Activated CD4-positive, CD25-positive, alpha-beta regulatory T cell (primary cell): ENCODE results near the gene FGF11.
"Not testable (repeated sequence)": the region's sequence is repeated elsewhere in the genome, so short reads cannot be mapped to it uniquely, and the experiment has no call there.

Source experiments
- DNase-seq, 4 experiments: peaks; one replicate each; lab custom pipeline; 2025; lab: John Stamatoyannopoulos, UW

FGF11 gene

GRCh38 chr17:7462474-7463371 is 23.4 kb downstream of the FGF11 start:
- no peak for DNase-seq

GRCh38 chr17:7463372-7463846 is 24.1 kb downstream of the FGF11 start:
- DNase-seq = no peak

GRCh38 chr17:7464081-7464480 is 24.8 kb downstream of the FGF11 start:
- DNase-seq = no peak

GRCh38 chr17:7465597-7466275 is 26.4 kb downstream of the FGF11 start:
- DNase-seq = no peak

- DNase-seq = no peak
These were observed 27.0 kb downstream of the FGF11 start for GRCh38 chr17:7466318-7466638.

- DNase-seq = no peak
These were observed 27.5 kb downstream of the FGF11 start for GRCh38 chr17:7466639-7467341.

- DNase-seq = no peak
These were observed 28.2 kb downstream of the FGF11 start for GRCh38 chr17:7467498-7467897.

- DNase-seq = no peak
These were observed 29.0 kb downstream of the FGF11 start for GRCh38 chr17:7468290-7468689.

- DNase-seq = no peak
These were observed 29.6 kb downstream of the FGF11 start for GRCh38 chr17:7468804-7469389.

- DNase-seq = not testable (repeated sequence)
These were observed 30.5 kb downstream of the FGF11 start for GRCh38 chr17:7469843-7470242.

- not testable (repeated sequence) for DNase-seq
These were observed 31.2 kb downstream of the FGF11 start for GRCh38 chr17:7470457-7470973.

- no peak for DNase-seq
These were observed 32.4 kb downstream of the FGF11 start for GRCh38 chr17:7471729-7472128.

- DNase-seq = not testable (repeated sequence)
These were observed 35.5 kb downstream of the FGF11 start for GRCh38 chr17:7474767-7475166.

- no peak for DNase-seq
These were observed 36.6 kb downstream of the FGF11 start for GRCh38 chr17:7475764-7476422.

- DNase-seq = no peak
These were observed 37.2 kb downstream of the FGF11 start for GRCh38 chr17:7476494-7476893.

GRCh38 chr17:7476951-7477350 is 37.6 kb downstream of the FGF11 start:
- no peak for DNase-seq

GRCh38 chr17:7477392-7478275 is 38.3 kb downstream of the FGF11 start:
- DNase-seq = peak in 1 of 4 experiments; percentile 18

GRCh38 chr17:7478276-7479212 is 39.2 kb downstream of the FGF11 start:
- peak in 3 of 4 experiments; percentile 29 to 50 (median 50) for DNase-seq
